ENCODE measurements around the gene HTRA3.

The HTRA3 gene

GRCh38 chr4:8230033-8230432, 39.5 kb upstream of the HTRA3 start:
- no peak for TF ChIP-seq CTCF (IDR thresholded peaks at IDR 0.05)

- no peak for TF ChIP-seq CTCF (IDR thresholded peaks at IDR 0.05)
These were observed 38.7 kb upstream of the HTRA3 start for GRCh38 chr4:8230891-8231290.

GRCh38 chr4:8231551-8232049, 38.0 kb upstream of the HTRA3 start:
- TF ChIP-seq CTCF (IDR thresholded peaks at IDR 0.05): no peak

- TF ChIP-seq CTCF (IDR thresholded peaks at IDR 0.05): no peak
These were observed 36.8 kb upstream of the HTRA3 start for GRCh38 chr4:8232748-8233147.

- no peak for TF ChIP-seq CTCF (IDR thresholded peaks at IDR 0.05)
These were observed 35.7 kb upstream of the HTRA3 start for GRCh38 chr4:8233672-8234484.

- no peak for TF ChIP-seq CTCF (IDR thresholded peaks at IDR 0.05)
These were observed 34.8 kb upstream of the HTRA3 start for GRCh38 chr4:8234715-8235114.

- no peak for TF ChIP-seq CTCF (IDR thresholded peaks at IDR 0.05)
These were observed 34.3 kb upstream of the HTRA3 start for GRCh38 chr4:8235224-8235623.
